ENCODE data around the gene YTHDF1. TPM values are rescaled to one million over a fixed set of nuclear protein-coding genes. Genes with fewer than 3 reads are reported as not detected.

YTHDF1 gene
- total and polyA plus RNA-seq, 2 of the 8 experiments (the other 6 are each of a cell fraction or from before 2014, with no cell fraction given), result 32.8 to 66.0 TPM

GRCh38 chr20:63256954-63257353 is 41.0 kb upstream of the YTHDF1 start:
- Histone ChIP-seq H3K4me3 (ENCODE audit: extremely low read depth in 1 of 4, insufficient read depth in 2 of 4, low read depth in 3 of 4, low read length in 4 of 4) (no peak overlapping the region), H3K23me2 (ENCODE audit: low read depth, low read length) (peaks cover 13% of the 10 kb centered on the region; the same call in 1 of the 2 replicates), H3K9ac (replicated peaks in 1 of 4; ENCODE audit: extremely low read depth in 1 of 4, low read depth in 3 of 4, low read length in 3 of 4) (no peak overlapping the region), H3K4me2 (ENCODE audit: insufficient read depth in 1 of 2, low read depth in 2 of 2, low read length in 2 of 2) (no peak overlapping the region), H3K56ac (replicated peaks; ENCODE audit: insufficient read length, low read depth, low read length) (no peak overlapping the region), H3K14ac (ENCODE audit: insufficient read length) (no peak overlapping the region), H3K27me3 (replicated peaks in 1 of 4; ENCODE audit: control insufficient read depth in 3 of 4, extremely low read depth in 1 of 4, insufficient read depth in 3 of 4, low read length in 3 of 4) (peaks cover 4 to 47% (median 36%) of the 10 kb centered on the region in 4 experiments), H2BK12ac (ENCODE audit: low read depth, low read length) (peak overlapping the region; percentile 93), H3K27ac (ENCODE audit: low read depth, low read length) (no peak overlapping the region), H3K4me1 (replicated peaks in 1 of 4; ENCODE audit: control insufficient read depth in 3 of 4, insufficient read depth in 4 of 4, low read length in 3 of 4) (peaks cover 2 to 18% (median 15%) of the 10 kb centered on the region in 4 experiments), H2BK20ac (ENCODE audit: low read length) (no peak overlapping the region), H2BK5ac (ENCODE audit: low read depth, low read length) (peak overlapping the region; percentile 95), H4K8ac (ENCODE audit: extremely low read depth, insufficient read depth, low read length) (0 out of 2 replicates have a peak overlapping the region, but pooled peaks have one; percentile 28), H4K5ac (ENCODE audit: insufficient read length, low read depth, low read length) (peak overlapping the region; percentile 29), H3K79me2 (ENCODE audit: control insufficient read depth in 1 of 2, insufficient read depth in 2 of 2, low read length in 2 of 2) (no peaks in the 10 kb centered on the region), H2AK5ac (ENCODE audit: low read depth, low read length) (peak overlapping the region; percentile 91), H2AFZ (ENCODE audit: low read length) (no peak overlapping the region), H3K4ac (replicated peaks; ENCODE audit: insufficient read length, low read depth, low read length) (peak overlapping the region; percentile 53), H3K18ac (ENCODE audit: extremely low read depth, low read length) (no peak overlapping the region; the same call in 1 of the 2 replicates), H3K79me1 (ENCODE audit: low read depth, low read length) (no peaks in the 10 kb centered on the region; the same call in 1 of the 2 replicates), H2BK15ac (ENCODE audit: low read length) (peak overlapping the region; percentile 98; the same call in 1 of the 2 replicates), H4K20me1 (replicated peaks in 1 of 2; ENCODE audit: control insufficient read depth in 1 of 2, insufficient read depth in 2 of 2, low read length in 2 of 2) (peaks cover 0 to 4% of the 10 kb centered on the region in 2 experiments), H2BK120ac (replicated peaks; ENCODE audit: low read depth, low read length) (no peak overlapping the region), H3K9me3 (ENCODE audit: insufficient read depth in 2 of 2, low read depth in 1 of 2, low read length in 1 of 2) (no peaks in the 10 kb centered on the region), H3K36me3 (ENCODE audit: control insufficient read depth in 2 of 4, insufficient read depth in 4 of 4, low read length in 3 of 4) (no peaks in the 10 kb centered on the region; a peak in 1 of 8 replicates), H3K23ac (ENCODE audit: insufficient read length) (no peak overlapping the region), H4K91ac (replicated peaks; ENCODE audit: insufficient read length, low read length) (peak overlapping the region; percentile 94)
- DNase-seq (ENCODE audit: low read depth in 1 of 2, low spot score in 2 of 2) (no peak), FAIRE-seq (no peak)
- 84% methylated on average over 4 of the region's 4 CpGs; no CpG with 5 or more reads in 1 of the 2 experiments for WGBS, 2 experiments (ENCODE audit: extremely low coverage in 1 of 2, insufficient coverage in 1 of 2, insufficient read length in 1 of 2, insufficient replicate concordance in 2 of 2, low coverage in 1 of 2, low lambda C conversion rate in 2 of 2, missing lambda C conversion rate in 1 of 2)
- CTCF ChIA-PET (ENCODE audit: partially characterized antibody), result interaction anchor here (0.9 to 6.8 kb wide), 4 partner anchors 24 to 42 kb away, joined by 3 to 87 read pairs (median 16); partner anchors contain the start of gene BIRC7
- POLR2A ChIA-PET (ENCODE audit: partially characterized antibody), result interaction anchor here (4.7 kb wide), 1 partner anchor 23 kb away, joined by 21 read pairs; the partner anchor contains the start of gene BIRC7
- no peak for TF ChIP-seq RXRA (IDR thresholded peaks at IDR 0.05; ENCODE audit: insufficient read depth, low read depth, low read length)
- TF ChIP-seq CREB1 (IDR thresholded peaks at IDR 0.05), result no peak
- no peak for TF ChIP-seq CHD1 (IDR thresholded peaks at IDR 0.05; ENCODE audit: low read depth, low read length)
- TF ChIP-seq SIN3A (conservative IDR thresholded peaks at IDR 0.05 in 1 of 2, IDR thresholded peaks at IDR 0.05 in 1 of 2; ENCODE audit: low read depth in 1 of 2, low read length in 2 of 2), result no peak

All from H1 (cell line).